ENCODE measurements around the gene CPLX4. TPM values are rescaled to one million over a fixed set of nuclear protein-coding genes. Genes with fewer than 3 reads are reported as not detected.
A peak's percentile ranks its signal among the peaks of the same experiment; 100 is the strongest.

Gene CPLX4
- polyA plus RNA-seq, 1 donor (not counting 4 experiments of a cell fraction or from before 2014, with no cell fraction given), result not detected

DNA sequence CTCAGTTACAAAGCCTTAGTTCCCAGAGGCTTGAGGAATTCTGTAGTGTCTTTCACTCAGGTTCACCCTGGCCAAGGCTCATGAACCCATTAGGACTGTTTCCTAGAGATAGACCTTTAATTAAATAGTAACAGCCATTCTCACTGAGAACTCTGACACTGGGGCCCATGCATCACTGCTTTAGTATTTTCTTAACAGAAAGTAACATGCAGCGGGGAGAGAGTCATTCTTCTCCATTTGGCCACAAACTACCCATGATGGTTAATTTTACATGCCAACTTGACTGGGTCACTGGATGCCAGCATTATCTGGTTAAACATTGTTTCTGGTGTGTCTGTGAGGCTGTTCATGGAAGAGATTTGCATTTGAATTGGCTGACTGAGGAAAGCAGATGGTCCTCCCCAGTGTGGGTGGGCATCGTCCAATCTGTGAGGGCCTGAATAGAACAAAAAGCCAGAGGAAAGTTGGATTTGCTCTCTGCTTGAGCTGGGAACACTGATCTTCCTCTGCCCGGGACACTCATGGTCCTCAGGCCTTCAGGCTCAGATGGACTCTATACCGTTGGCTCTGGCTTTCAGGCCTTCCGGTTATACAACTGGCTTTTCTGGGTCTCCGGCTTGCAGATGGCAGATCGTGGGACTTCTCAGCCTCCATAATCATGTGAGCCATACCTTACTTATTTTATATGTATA is 5.6 kb upstream of the CPLX4 start:
- H3K4me1 ChIP-seq (ENCODE audit: control insufficient read depth, extremely low read depth, insufficient read depth, low read length), result no peaks in the 10 kb centered on the region
- H3K9ac ChIP-seq (ENCODE audit: control insufficient read depth, extremely low read depth, insufficient read depth, low read length), result no peak overlapping the region
- H3K9me1 ChIP-seq (ENCODE audit: control insufficient read depth, extremely low read depth, insufficient read depth, low read length), result no peaks in the 10 kb centered on the region
- no peak overlapping the region for H3K4me3 ChIP-seq (ENCODE audit: control insufficient read depth in 2 of 3, extremely low read depth in 1 of 3, insufficient read depth in 2 of 3, low read depth in 1 of 3, low read length in 3 of 3)
- no peak for FAIRE-seq
- dilution Hi-C loops (cut with MboI; ENCODE audit: extremely low pct_ligation_motif_present, low sequenced_read_pairs), result no loop called here
- H2AFZ ChIP-seq (ENCODE audit: control insufficient read depth, low read length), result no peak overlapping the region
- H3K27me3 ChIP-seq (ENCODE audit: control insufficient read depth, extremely low read depth, insufficient read depth, low read length), result peaks cover 1% of the 10 kb centered on the region
- no peaks in the 10 kb centered on the region for H3K79me2 ChIP-seq (ENCODE audit: control insufficient read depth, insufficient read depth, low read length)
- DNase-seq (ENCODE audit: low read depth, low spot score), result no peak
- H3K9me3 ChIP-seq (ENCODE audit: control insufficient read depth, low read depth, low read length), result no peaks in the 10 kb centered on the region
- no peak overlapping the region for H3K4me2 ChIP-seq (ENCODE audit: control insufficient read depth, extremely low read depth, insufficient read depth, low read depth, low read length)
- H3K36me3 ChIP-seq (ENCODE audit: control insufficient read depth in 2 of 2, extremely low read depth in 1 of 2, insufficient read depth in 2 of 2, low read length in 2 of 2), result peaks cover 5 to 6% of the 10 kb centered on the region in 2 experiments
- TF ChIP-seq CTCF (optimal IDR thresholded peaks at IDR 0.05 in 1 of 3, IDR thresholded peaks at IDR 0.05 in 1 of 3, conservative IDR thresholded peaks at IDR 0.05 in 1 of 3; ENCODE audit: extremely low read depth in 1 of 3, insufficient read depth in 2 of 3, low read length in 3 of 3) (no peak), EZH2 (IDR thresholded peaks at IDR 0.05; ENCODE audit: low read length) (no peak)
- no peak overlapping the region for H3K27ac ChIP-seq (ENCODE audit: control insufficient read depth, insufficient read depth, low read length)
- H4K20me1 ChIP-seq (ENCODE audit: control insufficient read depth, extremely low read depth, insufficient read depth, low read length), result no peaks in the 10 kb centered on the region

DNA sequence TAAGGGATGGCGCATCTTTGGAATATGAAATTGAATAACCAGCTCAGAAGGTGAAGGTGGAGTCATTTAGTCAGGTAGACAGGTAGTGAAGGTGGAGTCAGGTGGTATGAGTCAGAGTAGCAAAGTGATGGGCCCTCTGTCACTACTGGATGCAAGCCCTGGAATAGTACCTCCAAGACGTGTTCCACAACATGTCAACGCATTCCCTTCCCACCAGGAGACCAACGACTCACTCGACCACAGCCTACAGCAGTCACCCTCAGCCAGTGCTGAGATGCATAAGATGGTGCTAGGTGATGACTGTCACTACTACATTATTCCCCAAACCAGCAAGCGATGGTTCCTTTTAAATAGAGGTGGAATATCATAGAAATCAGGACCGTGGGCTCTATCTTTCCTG is 6.8 kb downstream of the CPLX4 start:
- TF ChIP-seq EZH2 (IDR thresholded peaks at IDR 0.05; ENCODE audit: low read length), result no peak
- no peak for TF ChIP-seq CTCF (optimal IDR thresholded peaks at IDR 0.05 in 1 of 3, IDR thresholded peaks at IDR 0.05 in 1 of 3, conservative IDR thresholded peaks at IDR 0.05 in 1 of 3; ENCODE audit: extremely low read depth in 1 of 3, insufficient read depth in 2 of 3, low read length in 3 of 3)
- H3K9me3 ChIP-seq (ENCODE audit: control insufficient read depth, low read depth, low read length), result no peaks in the 10 kb centered on the region
- FAIRE-seq (peak; percentile 53), DNase-seq (ENCODE audit: low read depth, low spot score) (no peak)
- H3K9me1 ChIP-seq (ENCODE audit: control insufficient read depth, extremely low read depth, insufficient read depth, low read length), result no peaks in the 10 kb centered on the region
- no peaks in the 10 kb centered on the region for H3K4me1 ChIP-seq (ENCODE audit: control insufficient read depth, extremely low read depth, insufficient read depth, low read length)
- no peak overlapping the region for H3K9ac ChIP-seq (ENCODE audit: control insufficient read depth, extremely low read depth, insufficient read depth, low read length)
- H3K79me2 ChIP-seq (ENCODE audit: control insufficient read depth, insufficient read depth, low read length), result no peaks in the 10 kb centered on the region
- dilution Hi-C loops (cut with MboI; ENCODE audit: extremely low pct_ligation_motif_present, low sequenced_read_pairs), result no loop called here
- H3K36me3 ChIP-seq (ENCODE audit: control insufficient read depth in 2 of 2, extremely low read depth in 1 of 2, insufficient read depth in 2 of 2, low read length in 2 of 2), result no peaks in the 10 kb centered on the region
- no peak overlapping the region for H3K4me3 ChIP-seq (ENCODE audit: control insufficient read depth in 2 of 3, extremely low read depth in 1 of 3, insufficient read depth in 2 of 3, low read depth in 1 of 3, low read length in 3 of 3)
- no peaks in the 10 kb centered on the region for H4K20me1 ChIP-seq (ENCODE audit: control insufficient read depth, extremely low read depth, insufficient read depth, low read length)
- H3K27me3 ChIP-seq (ENCODE audit: control insufficient read depth, extremely low read depth, insufficient read depth, low read length), result peaks cover 13% of the 10 kb centered on the region
- no peak overlapping the region for H3K27ac ChIP-seq (ENCODE audit: control insufficient read depth, insufficient read depth, low read length)
- no peak overlapping the region for H2AFZ ChIP-seq (ENCODE audit: control insufficient read depth, low read length)
- H3K4me2 ChIP-seq (ENCODE audit: control insufficient read depth, extremely low read depth, insufficient read depth, low read depth, low read length), result no peak overlapping the region

Data from keratinocyte (primary cell).